ENCODE data around the gene KIAA0586.

KIAA0586 gene

DNA sequence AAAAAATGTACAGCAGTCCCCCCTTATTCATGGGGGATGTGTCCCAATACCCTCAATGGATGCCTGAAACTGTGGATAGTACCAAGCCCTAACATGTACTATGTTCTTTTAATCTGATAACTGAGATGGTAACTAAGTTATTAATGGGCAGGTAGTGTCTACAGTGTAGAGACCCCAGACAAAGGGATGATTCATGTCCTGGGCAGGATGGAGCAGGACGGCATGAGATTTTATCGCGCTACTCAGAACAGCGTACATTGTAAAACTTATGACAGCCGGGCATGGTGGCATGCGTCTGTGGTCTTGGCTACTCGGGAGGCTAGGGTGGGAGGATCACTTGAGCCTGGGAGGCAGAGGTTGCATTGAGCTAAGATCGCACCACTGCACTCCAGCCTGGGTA, 37.1 kb downstream of the KIAA0586 start:
- Histone ChIP-seq H4K20me1 (ENCODE audit: insufficient read depth, low read length) (no peaks in the 10 kb centered on the region), H3K9me3 (ENCODE audit: insufficient read depth, low read length) (no peaks in the 10 kb centered on the region), H3K27ac (ENCODE audit: low read length) (no peak overlapping the region), H3K4me3 (ENCODE audit: low read length) (no peak overlapping the region), H2AFZ (ENCODE audit: low read depth, low read length) (no peak overlapping the region), H3K27me3 (ENCODE audit: low read depth, low read length) (no peaks in the 10 kb centered on the region), H3K79me2 (ENCODE audit: low read length) (no peaks in the 10 kb centered on the region), H3K4me1 (ENCODE audit: low read length) (no peaks in the 10 kb centered on the region), H3K36me3 (replicated peaks; ENCODE audit: low read depth, low read length) (peaks cover 10% of the 10 kb centered on the region), H3K9ac (ENCODE audit: low read length) (no peak overlapping the region), H3K4me2 (ENCODE audit: low read length) (no peak overlapping the region)
- no peak for TF ChIP-seq EZH2phosphoT487 (IDR thresholded peaks at IDR 0.05; ENCODE audit: low read depth)
- TF ChIP-seq, protein P1, sequence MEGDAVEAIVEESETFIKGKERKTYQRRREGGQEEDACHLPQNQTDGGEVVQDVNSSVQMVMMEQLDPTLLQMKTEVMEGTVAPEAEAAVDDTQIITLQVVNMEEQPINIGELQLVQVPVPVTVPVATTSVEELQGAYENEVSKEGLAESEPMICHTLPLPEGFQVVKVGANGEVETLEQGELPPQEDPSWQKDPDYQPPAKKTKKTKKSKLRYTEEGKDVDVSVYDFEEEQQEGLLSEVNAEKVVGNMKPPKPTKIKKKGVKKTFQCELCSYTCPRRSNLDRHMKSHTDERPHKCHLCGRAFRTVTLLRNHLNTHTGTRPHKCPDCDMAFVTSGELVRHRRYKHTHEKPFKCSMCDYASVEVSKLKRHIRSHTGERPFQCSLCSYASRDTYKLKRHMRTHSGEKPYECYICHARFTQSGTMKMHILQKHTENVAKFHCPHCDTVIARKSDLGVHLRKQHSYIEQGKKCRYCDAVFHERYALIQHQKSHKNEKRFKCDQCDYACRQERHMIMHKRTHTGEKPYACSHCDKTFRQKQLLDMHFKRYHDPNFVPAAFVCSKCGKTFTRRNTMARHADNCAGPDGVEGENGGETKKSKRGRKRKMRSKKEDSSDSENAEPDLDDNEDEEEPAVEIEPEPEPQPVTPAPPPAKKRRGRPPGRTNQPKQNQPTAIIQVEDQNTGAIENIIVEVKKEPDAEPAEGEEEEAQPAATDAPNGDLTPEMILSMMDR (IDR thresholded peaks at IDR 0.05; ENCODE audit: low read depth, low read length): no peak

DNA sequence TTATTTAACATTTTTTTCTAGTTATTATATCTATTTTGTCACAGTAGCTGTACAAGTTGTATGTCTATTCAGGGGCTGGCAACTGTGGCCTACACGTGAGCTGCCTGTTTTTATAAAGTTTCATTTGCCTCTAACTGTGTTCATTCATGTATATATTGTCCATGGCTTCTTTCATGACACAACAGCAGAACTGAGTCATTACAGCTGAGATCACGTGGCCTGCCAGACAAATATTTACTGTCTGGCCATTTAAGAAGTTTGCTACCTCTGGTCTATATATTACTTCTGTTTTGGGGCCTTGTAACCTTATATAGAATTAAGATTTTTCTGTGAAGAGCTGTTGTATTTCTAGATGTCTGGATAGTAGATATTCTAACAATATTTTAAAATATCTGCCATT, 37.9 kb downstream of the KIAA0586 start:
- no peaks in the 10 kb centered on the region for H4K20me1 ChIP-seq (ENCODE audit: insufficient read depth, low read length)
- H3K4me3 ChIP-seq (ENCODE audit: low read length): no peak overlapping the region
- H2AFZ ChIP-seq (ENCODE audit: low read depth, low read length): no peak overlapping the region
- peaks cover 10% of the 10 kb centered on the region for H3K36me3 ChIP-seq (replicated peaks; ENCODE audit: low read depth, low read length)
- no peaks in the 10 kb centered on the region for H3K9me3 ChIP-seq (ENCODE audit: insufficient read depth, low read length)
- no peak overlapping the region for H3K27ac ChIP-seq (ENCODE audit: low read length)
- no peak overlapping the region for H3K4me2 ChIP-seq (ENCODE audit: low read length)
- H3K4me1 ChIP-seq (ENCODE audit: low read length): no peaks in the 10 kb centered on the region
- H3K27me3 ChIP-seq (ENCODE audit: low read depth, low read length): no peaks in the 10 kb centered on the region
- TF ChIP-seq EZH2phosphoT487 (IDR thresholded peaks at IDR 0.05; ENCODE audit: low read depth): no peak
- TF ChIP-seq, protein P1 (IDR thresholded peaks at IDR 0.05; ENCODE audit: low read depth, low read length): no peak
- H3K9ac ChIP-seq (ENCODE audit: low read length): no peak overlapping the region
- no peaks in the 10 kb centered on the region for H3K79me2 ChIP-seq (ENCODE audit: low read length)

DNA sequence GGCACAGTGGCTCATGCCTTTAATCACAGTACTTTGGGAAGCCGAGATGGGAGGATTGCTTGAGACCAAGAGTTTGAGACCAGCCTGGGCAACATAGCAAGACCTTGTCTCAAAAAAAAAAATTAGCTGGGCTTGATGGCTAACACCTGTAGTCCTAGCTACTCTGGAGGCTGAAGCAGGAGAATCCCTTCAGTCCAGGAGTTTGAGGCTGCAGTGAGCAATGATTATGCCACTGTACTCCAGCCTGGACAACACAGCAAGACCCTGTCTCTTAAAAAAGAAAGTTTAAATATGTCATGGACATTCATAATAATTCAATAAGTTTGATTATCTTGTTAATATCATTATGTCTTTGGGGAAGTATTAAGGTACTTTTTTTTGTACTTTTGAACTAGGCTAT, 38.9 kb downstream of the KIAA0586 start:
- peaks cover 10% of the 10 kb centered on the region for H3K36me3 ChIP-seq (replicated peaks; ENCODE audit: low read depth, low read length)
- no peak for TF ChIP-seq EZH2phosphoT487 (IDR thresholded peaks at IDR 0.05; ENCODE audit: low read depth)
- TF ChIP-seq, protein P1 (IDR thresholded peaks at IDR 0.05; ENCODE audit: low read depth, low read length): no peak
- H3K27me3 ChIP-seq (ENCODE audit: low read depth, low read length): no peaks in the 10 kb centered on the region

DNA sequence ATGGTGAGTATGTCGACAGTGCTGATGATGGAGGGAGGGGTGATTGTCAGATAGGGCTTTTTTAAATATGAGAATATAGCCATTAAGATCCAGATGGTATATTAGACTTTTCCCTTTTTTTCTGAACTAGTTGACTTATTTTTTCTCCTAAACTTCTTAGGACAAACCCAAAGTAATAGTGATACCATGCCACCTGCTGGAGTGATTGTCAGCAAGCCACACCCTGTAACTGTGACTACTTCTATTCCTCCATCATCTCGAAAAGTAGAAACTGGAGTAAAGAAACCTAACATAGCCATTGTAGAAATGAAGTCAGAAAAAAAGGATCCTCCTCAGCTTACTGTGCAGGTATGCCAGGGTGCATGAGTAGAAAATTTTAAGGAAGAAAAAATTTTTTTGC, 40.1 kb downstream of the KIAA0586 start:
- Histone ChIP-seq H3K4me3 (ENCODE audit: low read length) (no peak overlapping the region), H2AFZ (ENCODE audit: low read depth, low read length) (no peak overlapping the region), H4K20me1 (ENCODE audit: insufficient read depth, low read length) (no peaks in the 10 kb centered on the region), H3K27ac (ENCODE audit: low read length) (no peak overlapping the region), H3K4me2 (ENCODE audit: low read length) (no peak overlapping the region), H3K4me1 (ENCODE audit: low read length) (no peaks in the 10 kb centered on the region), H3K9me3 (ENCODE audit: insufficient read depth, low read length) (no peaks in the 10 kb centered on the region), H3K27me3 (ENCODE audit: low read depth, low read length) (no peaks in the 10 kb centered on the region), H3K79me2 (ENCODE audit: low read length) (no peaks in the 10 kb centered on the region), H3K36me3 (replicated peaks; ENCODE audit: low read depth, low read length) (peaks cover 10% of the 10 kb centered on the region), H3K9ac (ENCODE audit: low read length) (no peak overlapping the region)
- TF ChIP-seq EZH2phosphoT487 (IDR thresholded peaks at IDR 0.05; ENCODE audit: low read depth): no peak
- TF ChIP-seq, protein P1 (IDR thresholded peaks at IDR 0.05; ENCODE audit: low read depth, low read length): peak; percentile 15; the same call in 1 of the 2 replicates

More for the DNA sequence above, 38.9 kb downstream of the KIAA0586 start:
- H3K4me3 ChIP-seq (ENCODE audit: low read length): no peak overlapping the region
- no peaks in the 10 kb centered on the region for H4K20me1 ChIP-seq (ENCODE audit: insufficient read depth, low read length)
- H3K9me3 ChIP-seq (ENCODE audit: insufficient read depth, low read length): no peaks in the 10 kb centered on the region
- H2AFZ ChIP-seq (ENCODE audit: low read depth, low read length): no peak overlapping the region
- H3K4me2 ChIP-seq (ENCODE audit: low read length): no peak overlapping the region
- H3K79me2 ChIP-seq (ENCODE audit: low read length): no peaks in the 10 kb centered on the region
- no peaks in the 10 kb centered on the region for H3K4me1 ChIP-seq (ENCODE audit: low read length)
- H3K27ac ChIP-seq (ENCODE audit: low read length): no peak overlapping the region
- no peak overlapping the region for H3K9ac ChIP-seq (ENCODE audit: low read length)
